ENCODE measurements around the gene GSG1.
A peak's percentile ranks its signal among the peaks of the same experiment; 100 is the strongest.
"Not testable (repeated sequence)": the region's sequence is repeated elsewhere in the genome, so short reads cannot be mapped to it uniquely, and the experiment has no call there.

GSG1 gene

GRCh38 chr12:13060581-13060980, 42.9 kb downstream of the GSG1 start:
- no peak for DNase-seq (ENCODE audit: low read depth in 2 of 2)

GRCh38 chr12:13053617-13054016, 49.9 kb downstream of the GSG1 start:
- DNase-seq (ENCODE audit: low read depth in 2 of 2): not testable (repeated sequence)

- no peak for DNase-seq (ENCODE audit: low read depth in 2 of 2)
Observed at GRCh38 chr12:13052421-13052820, 51.0 kb downstream of the GSG1 start.

- DNase-seq (ENCODE audit: low read depth in 2 of 2): no peak
Observed at GRCh38 chr12:13049816-13050215, 53.7 kb downstream of the GSG1 start.

- no peak for DNase-seq (ENCODE audit: low read depth in 2 of 2)
Observed at GRCh38 chr12:13046964-13047363, 56.5 kb downstream of the GSG1 start.

GRCh38 chr12:13045816-13046215, 57.7 kb downstream of the GSG1 start:
- no peak for DNase-seq (ENCODE audit: low read depth in 2 of 2)

- DNase-seq (ENCODE audit: low read depth in 2 of 2): no peak
Observed at GRCh38 chr12:13044906-13045299, 58.6 kb downstream of the GSG1 start.

GRCh38 chr12:13044002-13044905, 59.2 kb downstream of the GSG1 start, which contains the start of gene FAM234B:
FAM234B (plus strand) TSS chr12:13044381; CDS start chr12:13044404, 23 bp downstream.
- DNase-seq (ENCODE audit: low read depth in 2 of 2): peak; percentile 57 to 68

- no peak for DNase-seq (ENCODE audit: low read depth in 2 of 2)
Observed at GRCh38 chr12:13042666-13043230, 60.7 kb downstream of the GSG1 start.

- no peak for DNase-seq (ENCODE audit: low read depth in 2 of 2)
Observed at GRCh38 chr12:13041224-13041623, 62.2 kb downstream of the GSG1 start.

GRCh38 chr12:13039328-13039956, 64.0 kb downstream of the GSG1 start:
- DNase-seq (ENCODE audit: low read depth in 2 of 2): no peak

- no peak for DNase-seq (ENCODE audit: low read depth in 2 of 2)
Observed at GRCh38 chr12:13038491-13039161, 64.8 kb downstream of the GSG1 start.

- DNase-seq (ENCODE audit: low read depth in 2 of 2): no peak
Observed at GRCh38 chr12:13036881-13037280, 66.6 kb downstream of the GSG1 start.

- DNase-seq (ENCODE audit: low read depth in 2 of 2): not testable (repeated sequence)
Observed at GRCh38 chr12:13035335-13035734, 68.1 kb downstream of the GSG1 start.

All from activated CD4-positive, alpha-beta T cell treated with anti-CD3 and anti-CD28 coated beads for 24 hours (primary cell).